COR-L47 (cell line): ENCODE measurements around the gene GPX2.
A peak's percentile ranks its signal among the peaks of the same experiment; 100 is the strongest.

Source experiments
- DNase-seq: peaks from one replicate; lab custom pipeline; 2025; lab: John Stamatoyannopoulos, UW

Gene GPX2

DNA sequence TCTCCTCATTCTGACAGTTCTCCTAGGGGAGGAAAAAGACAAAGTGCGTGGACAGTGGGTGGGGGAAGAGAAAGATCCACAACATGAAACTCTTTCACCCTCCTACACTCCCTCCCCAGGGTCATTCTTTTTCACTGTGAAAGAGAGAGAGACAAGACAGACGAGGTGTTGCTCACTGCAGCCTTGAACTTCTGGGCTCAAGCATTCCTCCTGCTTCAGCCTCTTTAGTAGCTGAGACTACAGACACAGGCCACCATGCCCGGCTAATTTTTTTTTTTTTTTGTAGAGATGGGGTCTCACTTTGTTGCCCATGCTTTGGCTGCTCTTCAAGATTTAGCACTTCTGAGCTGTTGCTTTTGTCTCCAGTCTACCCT, 2.7 kb downstream of the GPX2 start:
- no peak for DNase-seq

DNA sequence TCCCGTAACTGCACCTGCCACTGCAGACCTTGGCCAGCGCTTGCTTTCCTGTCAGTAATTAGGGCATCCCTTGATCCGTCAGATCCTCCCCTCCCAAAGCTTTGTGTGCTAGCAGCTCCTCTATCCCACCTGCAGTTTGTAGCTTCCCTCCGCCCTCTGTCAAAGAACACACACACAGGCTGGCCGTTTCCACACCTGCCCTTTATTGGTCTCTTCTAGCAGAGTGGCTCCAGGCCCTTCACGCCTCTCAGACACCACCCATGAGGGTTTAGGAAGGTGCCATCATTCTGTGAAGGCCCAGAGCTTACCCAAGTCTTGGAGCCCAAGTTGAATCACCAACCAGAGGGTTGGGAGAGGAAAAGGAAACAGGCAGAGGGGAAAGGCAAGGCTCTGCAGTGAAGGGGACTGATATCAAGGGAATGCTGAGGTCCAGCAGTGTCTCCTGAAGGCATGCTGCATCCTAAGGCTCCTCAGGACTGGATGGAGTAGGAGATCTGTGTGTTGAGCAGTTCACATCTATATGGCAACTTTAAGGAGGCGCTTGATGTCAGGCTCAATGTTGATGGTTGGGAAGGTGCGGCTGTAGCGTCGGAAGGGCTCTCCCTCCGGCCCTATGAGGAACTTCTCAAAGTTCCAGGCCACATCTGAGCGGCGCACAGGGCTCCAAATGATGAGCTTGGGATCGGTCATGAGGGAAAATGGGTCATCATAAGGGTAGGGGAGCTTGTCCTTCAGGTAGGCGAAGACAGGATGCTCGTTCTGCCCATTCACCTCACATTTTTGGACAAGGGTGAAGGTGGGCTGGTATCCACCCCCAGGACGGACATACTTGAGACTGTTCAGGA, 3.4 kb downstream of the GPX2 start:
- peak; percentile 80 for DNase-seq

DNA sequence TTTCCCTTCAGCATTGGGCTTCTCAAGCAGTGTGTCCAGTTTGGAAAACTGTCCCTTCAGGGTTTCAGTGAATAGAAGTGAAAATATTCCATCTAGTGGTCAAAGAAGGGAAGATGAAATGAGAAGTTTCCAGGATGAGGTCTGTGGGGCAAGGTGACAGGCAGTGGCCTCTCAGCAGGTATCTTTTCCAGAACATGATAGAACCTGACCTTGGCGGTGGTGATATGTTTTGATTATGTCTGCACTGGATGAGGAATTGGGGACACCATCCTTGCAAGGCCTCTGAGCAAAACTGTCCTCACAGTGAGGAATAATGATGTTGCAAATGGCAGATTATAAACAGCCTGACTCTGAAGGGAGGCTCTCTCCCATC, 4.7 kb downstream of the GPX2 start:
- no peak for DNase-seq

DNA sequence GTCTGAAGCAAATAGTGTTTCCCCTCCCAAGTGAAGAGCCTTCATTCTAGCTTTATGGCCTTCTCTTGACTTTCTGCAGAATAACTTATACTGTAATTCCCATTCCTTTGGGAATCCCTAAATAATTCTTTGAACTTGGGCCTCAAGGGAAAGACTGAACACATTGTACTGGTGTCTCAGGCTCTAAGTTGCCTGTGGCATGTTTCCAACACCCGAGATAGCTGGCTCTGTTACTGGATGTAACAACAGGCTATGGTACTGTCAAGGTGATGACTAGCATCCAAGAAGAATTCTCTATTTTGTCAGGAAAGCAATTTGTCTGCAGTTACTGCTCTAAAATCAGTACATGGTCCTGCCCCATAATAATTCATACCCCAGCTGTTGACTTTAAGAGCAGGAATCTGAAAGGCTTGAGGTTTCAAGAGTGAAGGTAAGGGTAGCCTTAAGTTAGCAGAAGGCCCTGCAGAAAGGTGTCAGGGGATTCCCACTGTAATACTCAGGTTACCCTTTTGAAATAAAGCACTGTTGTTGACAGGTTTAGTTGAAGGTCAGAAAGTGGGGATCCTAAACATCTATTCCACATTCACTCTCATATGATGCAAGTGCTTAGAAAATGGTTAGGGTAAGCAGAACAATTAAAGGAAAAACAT, 5.2 kb downstream of the GPX2 start:
- no peak for DNase-seq

DNA sequence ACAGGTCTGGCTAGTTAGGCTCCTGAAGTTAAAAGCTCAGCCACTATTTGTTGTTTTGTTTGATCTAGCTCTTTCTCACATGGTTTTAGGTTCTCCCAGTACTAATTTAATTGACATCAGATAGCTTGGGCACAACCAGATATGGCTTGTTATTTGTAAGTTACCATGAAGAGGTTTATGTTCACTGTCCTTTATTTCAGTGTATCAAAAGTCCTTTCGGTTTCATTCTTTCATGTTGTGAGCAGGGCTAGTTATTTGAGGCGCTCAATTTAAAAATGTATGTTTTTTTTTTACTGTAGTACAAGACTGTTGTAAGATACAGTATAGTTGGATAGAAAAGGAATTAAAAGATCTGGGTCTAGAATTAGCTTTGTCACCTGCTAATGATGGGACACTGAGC, 7.0 kb downstream of the GPX2 start:
- no peak for DNase-seq

DNA sequence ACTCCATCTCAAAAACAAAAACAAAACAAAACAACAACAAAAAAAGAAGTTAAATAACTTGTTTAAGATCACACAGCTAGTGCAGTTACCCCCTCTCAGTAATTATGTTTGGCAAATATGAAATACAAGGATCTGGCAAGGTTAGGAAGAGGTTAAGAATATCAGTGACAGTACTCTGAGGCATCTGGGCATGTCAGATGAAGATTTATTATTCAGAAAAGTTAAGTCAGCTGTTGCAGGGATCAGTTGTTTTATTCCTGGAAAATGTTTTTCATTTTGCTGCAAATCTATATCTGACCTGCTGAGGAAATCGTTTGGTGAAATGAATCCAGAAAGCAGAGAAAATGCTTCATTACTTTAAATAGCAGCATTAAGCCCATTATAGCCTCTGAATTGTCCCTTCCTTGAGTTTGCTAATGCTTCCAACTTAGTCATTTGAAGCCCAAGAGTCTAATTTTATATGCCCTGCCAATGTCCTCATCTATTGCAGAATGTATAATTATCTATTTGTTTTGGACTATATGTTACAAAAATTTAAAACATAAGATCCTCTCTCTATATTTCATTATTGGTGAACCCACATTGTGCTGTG, 8.1 kb downstream of the GPX2 start:
- DNase-seq, result no peak

DNA sequence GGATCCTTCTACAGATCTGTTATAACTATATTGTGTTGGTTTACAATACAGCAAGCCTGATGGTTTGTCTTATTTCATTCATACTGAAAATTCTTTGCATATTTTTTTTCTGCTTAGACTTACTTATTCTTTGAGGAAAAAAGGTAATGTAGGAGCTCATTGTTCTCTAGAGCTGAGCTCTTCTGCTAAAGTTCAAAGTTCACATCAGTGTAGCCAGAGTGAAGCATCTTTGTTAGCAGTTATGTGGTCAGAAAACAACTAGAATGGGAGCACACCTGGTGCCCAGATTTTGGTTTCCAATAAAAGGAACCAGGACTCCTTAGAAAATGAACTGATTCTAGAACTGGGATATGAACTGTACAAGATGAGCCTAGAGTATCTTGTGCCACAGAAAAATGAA, 10.3 kb downstream of the GPX2 start:
- no peak for DNase-seq

DNA sequence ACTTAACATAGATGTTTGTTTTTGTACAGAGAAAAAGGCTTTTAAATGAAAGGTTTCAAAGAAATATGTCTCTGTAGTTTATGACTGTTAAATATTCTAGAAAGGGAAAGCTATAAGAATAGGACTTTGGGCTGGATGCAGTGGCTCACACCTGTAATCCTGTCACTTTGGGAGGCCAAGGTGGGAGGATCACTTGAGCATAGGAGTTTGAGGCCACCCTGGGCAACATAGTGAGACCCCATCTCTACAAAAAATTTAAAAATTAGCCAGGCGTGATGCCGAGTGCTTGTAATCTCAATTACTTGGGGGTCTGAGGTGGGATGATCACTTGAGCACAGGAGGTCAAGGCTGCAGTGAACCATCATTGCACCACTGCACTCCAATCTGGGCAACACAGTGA, 11.4 kb downstream of the GPX2 start:
- no peak for DNase-seq

DNA sequence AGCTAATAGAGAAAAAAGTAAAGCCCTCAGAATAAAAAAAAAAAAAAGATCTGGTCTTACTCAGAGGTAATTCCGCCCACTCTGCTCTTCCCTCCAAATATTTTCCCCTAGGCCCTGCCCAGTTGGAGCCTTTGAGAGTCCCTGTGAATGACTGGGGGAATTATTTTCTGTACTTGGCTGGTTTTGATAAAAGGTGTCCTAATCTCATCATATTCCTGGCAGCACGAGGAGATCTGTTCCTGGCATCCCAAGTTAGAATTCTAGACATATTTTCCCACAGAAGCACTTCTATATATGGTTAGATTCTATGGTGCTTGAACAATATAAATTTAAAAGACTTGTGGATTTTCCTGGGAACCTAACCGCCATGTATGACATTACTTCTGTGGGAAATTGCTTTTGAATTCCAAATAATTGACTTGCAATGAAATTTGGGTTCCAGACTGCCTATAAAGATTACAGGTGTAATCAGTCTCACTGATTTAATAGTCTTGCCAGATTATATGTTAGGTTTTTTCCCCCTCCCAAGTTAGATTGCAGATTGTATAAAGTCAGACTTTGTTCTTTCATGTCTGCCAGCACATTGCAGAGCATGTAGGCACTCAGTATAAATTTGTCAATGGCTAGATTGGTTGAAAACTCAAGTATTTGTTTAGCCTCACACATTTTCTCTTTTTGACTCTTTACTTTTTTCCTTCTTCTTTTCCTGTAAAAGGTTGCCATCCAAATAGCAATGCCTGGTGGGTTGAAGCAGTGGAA, 12.3 kb downstream of the GPX2 start:
- no peak for DNase-seq

DNA sequence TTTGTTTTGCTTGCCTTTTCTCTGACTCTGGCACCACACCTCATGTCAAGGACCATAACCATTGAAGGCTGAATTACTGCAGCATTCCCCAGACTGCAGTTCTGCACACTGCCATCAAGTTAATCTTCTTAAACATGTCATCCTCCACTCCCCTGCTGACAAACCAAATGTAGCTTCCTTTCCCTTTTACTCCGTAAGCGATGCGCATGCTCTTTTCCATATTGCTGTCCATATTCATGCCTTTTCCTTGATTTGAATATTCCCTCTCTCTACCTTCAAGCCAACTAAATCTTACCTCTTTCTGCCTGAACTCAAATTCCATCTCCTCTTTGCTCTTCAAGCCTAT, 13.6 kb downstream of the GPX2 start:
- DNase-seq, result no peak

DNA sequence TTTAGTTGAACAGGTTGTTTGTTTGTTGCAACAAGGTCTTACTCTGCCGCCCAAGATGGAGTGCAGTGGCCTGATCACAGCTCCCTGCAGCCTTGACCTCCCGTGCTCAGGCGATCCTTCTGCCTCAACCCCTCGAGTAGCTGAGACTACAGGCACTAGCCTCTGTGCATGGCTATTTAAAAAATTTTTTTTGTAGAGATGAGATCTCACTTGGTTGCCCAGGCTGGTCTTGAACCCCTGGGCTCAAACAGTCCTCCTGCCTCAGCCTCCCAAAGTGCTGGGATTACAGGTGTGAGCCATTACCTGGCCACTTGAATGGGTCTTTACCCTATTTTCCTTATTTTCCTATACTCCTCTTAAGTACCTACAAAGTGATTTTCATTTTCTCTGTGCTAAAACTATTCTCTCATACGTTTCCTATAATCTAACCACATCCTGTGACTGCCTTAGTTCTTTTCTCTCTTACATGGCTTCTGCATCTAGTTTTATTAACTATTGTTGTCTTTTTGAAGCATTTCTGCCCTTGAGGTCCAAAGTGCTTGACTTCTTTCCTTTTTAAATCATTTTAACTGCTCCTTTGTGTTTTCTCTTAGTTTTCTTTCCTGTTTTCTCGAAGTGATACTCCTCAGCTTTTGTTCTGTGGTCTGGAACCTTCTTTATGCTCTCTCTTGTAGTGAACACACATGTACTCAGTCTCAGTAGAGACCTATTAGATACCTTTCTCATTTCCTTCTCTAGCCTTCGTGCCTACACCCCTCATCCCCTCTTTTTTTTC, 14.1 kb downstream of the GPX2 start:
- DNase-seq, result no peak

DNA sequence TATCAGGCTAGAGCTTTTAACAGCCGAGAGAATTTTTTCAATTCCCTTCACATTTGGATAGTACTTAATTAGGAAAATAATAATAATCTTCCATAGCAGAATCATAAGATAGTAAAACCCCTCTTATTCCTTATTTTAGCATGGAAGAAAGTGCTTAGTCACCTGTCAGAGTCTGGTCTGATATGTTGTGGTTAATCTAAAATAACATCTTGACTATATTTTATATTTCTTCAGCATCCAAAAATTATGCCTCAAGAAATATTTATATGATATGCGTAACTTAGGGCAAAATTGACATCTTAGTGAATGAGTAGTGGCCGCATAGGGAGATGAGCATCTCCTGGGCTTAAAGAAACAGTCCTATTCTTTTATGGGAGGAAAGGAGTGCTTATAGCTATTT, 15.5 kb downstream of the GPX2 start:
- DNase-seq, result no peak

DNA sequence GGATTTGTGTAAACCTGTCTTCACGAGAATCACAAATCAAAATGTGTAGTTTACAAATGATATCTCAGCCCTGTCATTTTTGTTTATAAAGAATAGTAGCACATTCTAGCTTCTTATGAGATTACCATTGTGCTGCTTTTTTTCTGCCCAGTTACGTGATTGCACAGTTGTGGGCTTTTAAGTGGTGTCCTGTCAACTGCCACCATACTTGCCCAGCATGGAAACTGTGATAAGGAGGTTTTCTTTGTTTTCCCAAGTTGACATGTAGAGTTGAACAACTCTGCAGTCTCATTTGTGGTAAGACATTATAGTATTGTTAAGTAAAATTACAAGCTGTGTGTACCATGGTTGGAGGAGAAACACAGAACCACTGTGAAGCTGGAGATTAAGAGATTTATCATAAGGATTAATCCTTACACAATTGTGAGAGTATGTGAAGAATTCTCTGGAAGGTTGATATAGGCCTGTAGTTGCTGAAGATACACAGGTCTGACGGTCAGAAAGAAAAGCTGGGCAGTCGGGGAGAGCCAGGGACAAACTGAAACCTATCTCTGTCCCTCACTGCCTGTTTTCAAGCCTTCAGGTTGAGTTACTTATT, 16.0 kb downstream of the GPX2 start:
- no peak for DNase-seq

DNA sequence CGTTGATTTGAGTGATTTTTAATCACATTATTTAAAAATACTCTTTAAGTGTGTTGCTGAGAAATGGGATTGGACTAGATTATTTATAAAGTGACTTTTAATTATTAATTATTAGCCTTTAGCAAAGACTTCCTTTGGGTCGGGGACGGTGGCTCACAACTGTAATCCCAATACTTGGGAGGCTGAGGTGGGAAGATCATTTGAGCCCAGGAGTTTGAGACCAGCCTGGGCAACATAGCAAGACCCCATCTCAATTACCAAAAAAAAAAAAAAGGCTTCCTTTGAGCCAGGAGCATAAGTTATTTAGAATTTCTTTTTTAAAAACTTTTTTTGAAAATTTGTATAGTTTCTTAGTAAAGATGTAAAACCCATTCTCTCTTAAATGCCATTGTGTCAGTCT, 19.5 kb downstream of the GPX2 start:
- no peak for DNase-seq

DNA sequence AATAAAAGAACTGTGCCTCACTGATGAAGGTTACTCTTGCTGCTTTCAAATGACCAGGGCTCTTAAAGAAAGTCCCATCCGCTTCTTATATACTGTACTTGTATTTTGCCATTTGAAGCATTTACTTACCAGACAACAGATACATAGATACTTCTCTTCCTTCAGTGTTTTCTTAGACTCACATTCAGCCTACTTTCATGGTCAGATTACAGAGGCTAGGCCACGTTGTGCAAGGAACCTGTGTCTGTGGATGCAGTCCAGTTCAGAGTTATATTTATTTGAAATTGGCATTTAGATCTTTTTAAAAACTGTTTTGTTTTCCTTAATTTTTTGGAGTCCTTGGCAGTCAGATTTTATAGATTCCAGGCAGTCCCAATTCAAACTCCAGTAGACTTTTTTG, 22.1 kb downstream of the GPX2 start:
- no peak for DNase-seq

DNA sequence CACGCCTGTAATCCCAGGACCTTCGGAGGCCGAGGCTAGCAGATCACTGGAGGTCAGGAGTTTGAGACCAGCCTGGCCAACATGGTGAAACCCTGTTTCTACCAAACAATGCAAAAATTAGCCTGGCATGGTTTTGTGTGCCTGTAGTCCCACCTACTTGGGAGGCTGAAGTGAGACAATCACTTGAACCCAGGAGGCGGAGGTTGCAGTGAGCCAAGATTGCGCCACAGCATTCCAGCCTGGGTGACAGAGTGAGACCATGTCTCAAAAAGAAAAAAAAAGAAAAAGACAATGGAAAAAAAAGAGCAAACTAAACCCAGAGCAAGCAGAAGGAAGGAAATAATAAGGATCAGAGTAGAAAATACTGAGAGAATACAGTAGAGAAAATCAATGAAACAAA, 22.9 kb downstream of the GPX2 start:
- DNase-seq, result no peak

DNA sequence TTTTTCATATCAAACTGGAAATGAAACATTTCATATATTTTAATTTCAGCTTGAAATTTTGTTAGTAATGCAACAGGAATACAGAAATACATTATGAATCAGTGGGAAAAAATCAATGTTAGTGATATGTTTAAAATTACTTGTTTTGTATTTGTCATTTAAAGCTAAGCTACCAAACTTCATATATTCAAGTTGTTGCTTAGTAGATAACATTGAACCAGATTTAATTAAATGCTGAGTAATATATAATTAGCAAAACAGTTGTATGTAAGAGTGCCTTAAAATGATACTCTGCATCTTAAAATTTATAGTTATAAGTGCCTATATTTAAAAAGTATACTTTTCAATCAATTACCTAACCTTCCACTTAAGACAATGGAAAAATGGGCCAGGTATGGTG, 23.3 kb downstream of the GPX2 start:
- no peak for DNase-seq

DNA sequence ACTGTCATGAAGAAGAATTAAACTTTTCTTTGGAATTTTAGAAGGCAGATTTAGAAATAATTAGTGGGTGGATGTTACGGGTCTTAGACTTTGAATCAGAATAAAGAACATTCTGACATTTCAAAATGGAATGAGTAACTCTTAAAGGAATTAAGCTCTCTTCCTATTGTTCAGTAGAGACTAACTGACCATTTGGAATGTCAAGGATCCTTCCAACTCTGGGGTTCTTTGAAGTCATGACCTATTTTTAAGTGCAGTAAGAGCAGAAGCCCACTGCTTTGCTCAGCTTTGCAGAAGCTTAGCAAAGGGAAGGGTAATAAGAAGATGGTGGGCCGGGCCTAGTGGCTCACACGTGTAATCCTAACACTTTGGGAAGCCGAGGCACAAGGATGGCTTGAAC, 24.3 kb downstream of the GPX2 start:
- no peak for DNase-seq

DNA sequence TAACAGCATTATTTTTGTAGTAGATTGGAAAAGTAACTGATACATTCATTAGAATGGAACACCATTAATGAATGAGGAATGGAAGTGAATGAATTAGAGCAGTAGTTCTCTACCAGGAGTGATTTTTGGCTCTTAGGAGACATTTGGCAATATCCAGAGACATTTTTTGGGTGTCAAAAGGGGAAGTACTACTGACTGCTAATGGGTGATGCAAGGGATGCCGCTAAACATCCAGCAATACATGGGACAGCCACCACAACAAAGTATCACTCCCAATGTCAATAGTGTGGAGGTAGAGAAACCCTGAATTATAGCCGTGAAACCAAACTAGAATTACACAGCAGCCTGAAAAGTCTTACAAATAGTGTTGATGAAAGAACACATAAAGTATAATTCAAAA, 26.7 kb downstream of the GPX2 start:
- no peak for DNase-seq

DNA sequence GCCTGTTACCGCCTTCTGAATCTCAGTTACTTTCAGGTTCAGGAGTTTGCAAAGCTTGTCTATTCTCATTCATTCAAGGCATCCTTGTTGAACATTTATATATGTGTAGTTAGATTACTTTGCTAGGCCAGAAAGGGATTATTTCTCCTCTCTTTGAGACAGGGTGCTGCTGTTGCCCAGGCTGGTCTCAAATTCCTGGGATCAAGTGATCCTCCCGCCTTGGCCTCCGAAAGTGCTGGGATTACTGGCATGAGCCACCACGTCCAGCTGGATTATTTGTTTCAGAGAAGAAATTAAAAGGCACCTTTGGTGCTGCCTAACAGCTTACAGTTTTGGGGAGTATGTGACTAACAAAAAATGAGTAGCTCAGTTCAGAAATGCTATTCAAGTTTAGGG, 27.5 kb downstream of the GPX2 start:
- DNase-seq, result no peak

DNA sequence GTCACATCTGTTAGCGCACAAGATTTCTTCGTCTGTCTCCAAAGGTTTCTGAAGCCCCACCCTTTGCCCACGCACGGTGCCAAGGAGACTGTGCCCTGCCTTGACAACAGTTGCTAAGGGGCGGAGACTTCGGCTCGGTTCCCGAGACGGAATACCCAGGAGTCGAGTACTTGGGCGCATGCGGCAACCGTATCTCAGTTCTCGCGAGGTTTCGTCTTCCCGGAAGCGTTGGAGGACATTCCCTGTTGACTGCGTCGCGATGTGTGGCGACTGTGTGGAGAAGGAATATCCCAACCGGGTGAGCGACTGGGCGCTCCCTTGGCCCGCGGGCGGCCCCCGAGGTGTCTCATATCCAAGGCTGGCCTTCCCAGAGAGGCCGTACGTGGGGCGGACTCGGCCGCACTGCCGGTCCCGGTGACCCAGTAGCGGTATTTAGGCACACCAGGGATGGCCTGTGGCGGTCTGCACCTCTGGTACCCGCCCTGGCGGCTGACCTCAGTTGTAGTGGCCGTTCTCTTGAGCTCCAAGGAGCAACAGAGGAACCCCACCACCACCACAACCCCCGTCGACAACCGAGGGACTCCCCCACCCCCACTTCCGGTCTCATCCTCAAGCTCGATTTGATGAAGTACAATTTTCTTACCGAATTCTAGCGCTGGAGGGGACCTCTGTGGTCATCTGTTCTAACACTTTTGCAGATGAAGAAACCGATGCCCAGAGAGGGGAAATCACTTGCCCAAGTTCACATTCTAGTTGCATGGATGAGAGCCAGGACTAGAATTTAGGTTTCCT, 28.1 kb downstream of the GPX2 start, which contains the start of gene CHURC1:
Gene CHURC1 (plus strand): TSS at position 219 of the 792 bp plus-strand sequence. CDS start 41 bp downstream, at position 260.
- DNase-seq, result peak; percentile 99
